Ascending aorta (tissue), 2 donors: ENCODE measurements around the gene KCNG4. TPM values are rescaled to one million over a fixed set of nuclear protein-coding genes. Genes with fewer than 3 reads are reported as not detected.

Source experiments
- DNase-seq, 2 donors: peaks; one replicate each; pipeline ENCODE4 v3.0.0-alpha.2; 2019; ENCODE audit warnings: low spot score in 2 of 2
- H3K27ac ChIP-seq, 2 donors: fragments of 200-600 bp; sonication (generic); one replicate each; pipeline ENCODE4 v1.5.1; 2016 to 2017; ENCODE audit warnings: mild to moderate bottlenecking in 1 of 2
- H3K27me3 ChIP-seq: fragments of 200-600 bp; sonication (generic); one replicate; pipeline ENCODE4 v1.5.1; 2017
- H3K36me3 ChIP-seq, 2 donors: fragments of 200-600 bp; sonication (generic); one replicate each; pipeline ENCODE4 v1.5.1; 2016
- H3K4me1 ChIP-seq, 2 donors: fragments of 200-600 bp; sonication (generic); one replicate each; pipeline ENCODE4 v1.5.1; 2016 to 2017; ENCODE audit warnings: mild to moderate bottlenecking in 1 of 2
- H3K4me3 ChIP-seq, 2 donors: fragments of 200-600 bp; sonication (generic); one replicate each; pipeline ENCODE4 v1.5.1; 2016 to 2017; ENCODE audit warnings: mild to moderate bottlenecking in 1 of 2
- H3K9me3 ChIP-seq, 2 donors: fragments of 200-600 bp; sonication (generic); one replicate each; pipeline ENCODE4 v1.5.1; 2016
- intact Hi-C: fragments of 100-400 bp; cut with DNase I; formaldehyde crosslinking; loops from one replicate; pipeline ENCODE4 v1.15.1; 2023
- total RNA-seq: library from RNA; depleted of rRNA; stranded (reverse); fragments of >200 nt; gene quantifications from one replicate; pipeline ENCODE4 v1.1.0, GENCODE V29; 2016
- TF ChIP-seq, protein P1 (sequence below), 3 experiments: fragments of 200-600 bp in 2 of 3; fragments of 450-650 bp in 1 of 3; sonication (generic) in 2 of 3; IDR thresholded peaks; one replicate each; pipeline ENCODE4 v1.5.1; 2016 to 2019; ENCODE audit warnings: antibody characterized with exemption in 3 of 3, mild to moderate bottlenecking in 1 of 3, moderate library complexity in 1 of 3

KCNG4 gene
- total RNA-seq, 1 donor from 2014 or later: not detected

DNA sequence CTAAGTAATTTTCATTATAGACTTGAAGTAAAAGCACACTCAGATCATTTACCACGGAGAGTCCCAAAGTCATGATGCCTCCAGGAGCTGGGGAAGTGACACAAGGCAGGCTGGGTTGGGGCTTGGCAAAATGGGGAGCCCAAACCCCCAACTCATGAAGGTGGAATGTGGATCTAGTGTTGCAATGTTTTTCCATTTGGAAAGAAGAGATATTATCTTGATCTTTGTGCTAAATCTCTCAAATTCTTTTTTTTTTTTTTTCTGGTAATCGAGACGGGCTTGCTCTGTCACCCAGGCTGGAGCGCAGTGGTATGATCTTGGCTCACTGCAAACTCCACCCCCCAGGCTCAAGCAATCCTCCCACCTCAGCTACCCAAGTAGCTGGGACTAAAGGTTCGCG is 7.5 kb upstream of the KCNG4 start:
- Histone ChIP-seq H3K9me3 (no peaks in the 10 kb centered on the region), H3K27ac (no peak overlapping the region), H3K4me1 (no peaks in the 10 kb centered on the region), H3K36me3 (no peaks in the 10 kb centered on the region), H3K4me3 (no peak overlapping the region), H3K27me3 (no peaks in the 10 kb centered on the region)
- TF ChIP-seq, protein P1, sequence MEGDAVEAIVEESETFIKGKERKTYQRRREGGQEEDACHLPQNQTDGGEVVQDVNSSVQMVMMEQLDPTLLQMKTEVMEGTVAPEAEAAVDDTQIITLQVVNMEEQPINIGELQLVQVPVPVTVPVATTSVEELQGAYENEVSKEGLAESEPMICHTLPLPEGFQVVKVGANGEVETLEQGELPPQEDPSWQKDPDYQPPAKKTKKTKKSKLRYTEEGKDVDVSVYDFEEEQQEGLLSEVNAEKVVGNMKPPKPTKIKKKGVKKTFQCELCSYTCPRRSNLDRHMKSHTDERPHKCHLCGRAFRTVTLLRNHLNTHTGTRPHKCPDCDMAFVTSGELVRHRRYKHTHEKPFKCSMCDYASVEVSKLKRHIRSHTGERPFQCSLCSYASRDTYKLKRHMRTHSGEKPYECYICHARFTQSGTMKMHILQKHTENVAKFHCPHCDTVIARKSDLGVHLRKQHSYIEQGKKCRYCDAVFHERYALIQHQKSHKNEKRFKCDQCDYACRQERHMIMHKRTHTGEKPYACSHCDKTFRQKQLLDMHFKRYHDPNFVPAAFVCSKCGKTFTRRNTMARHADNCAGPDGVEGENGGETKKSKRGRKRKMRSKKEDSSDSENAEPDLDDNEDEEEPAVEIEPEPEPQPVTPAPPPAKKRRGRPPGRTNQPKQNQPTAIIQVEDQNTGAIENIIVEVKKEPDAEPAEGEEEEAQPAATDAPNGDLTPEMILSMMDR (IDR thresholded peaks at IDR 0.05): no peak
- no peak for DNase-seq
- intact Hi-C loops: no loop called here

DNA sequence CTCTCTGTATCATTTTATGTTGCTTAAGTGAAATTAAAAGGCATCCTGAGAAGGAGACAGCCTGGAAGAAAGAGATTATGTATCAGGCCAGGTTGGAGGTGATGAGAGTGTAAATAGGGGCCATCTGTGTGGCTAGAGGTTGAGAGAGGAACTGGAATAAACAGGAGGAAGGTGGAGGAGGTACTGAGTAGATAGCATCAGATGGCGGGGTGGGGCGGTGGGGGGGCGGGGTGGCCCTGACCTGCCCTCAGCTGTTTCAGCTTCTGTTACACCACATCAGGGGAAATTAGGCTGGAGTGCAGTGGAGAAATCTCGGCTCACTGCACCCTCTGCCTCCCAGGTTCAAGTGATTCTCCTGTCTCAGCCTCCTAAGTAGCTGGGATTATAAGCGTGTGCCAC is 6.9 kb upstream of the KCNG4 start:
- H3K9me3 ChIP-seq: no peaks in the 10 kb centered on the region
- H3K27me3 ChIP-seq: no peaks in the 10 kb centered on the region
- intact Hi-C loops: no loop called here
- H3K36me3 ChIP-seq: no peaks in the 10 kb centered on the region
- no peaks in the 10 kb centered on the region for H3K4me1 ChIP-seq
- no peak overlapping the region for H3K4me3 ChIP-seq
- TF ChIP-seq, protein P1 (IDR thresholded peaks at IDR 0.05): no peak
- DNase-seq: no peak
- no peak overlapping the region for H3K27ac ChIP-seq

DNA sequence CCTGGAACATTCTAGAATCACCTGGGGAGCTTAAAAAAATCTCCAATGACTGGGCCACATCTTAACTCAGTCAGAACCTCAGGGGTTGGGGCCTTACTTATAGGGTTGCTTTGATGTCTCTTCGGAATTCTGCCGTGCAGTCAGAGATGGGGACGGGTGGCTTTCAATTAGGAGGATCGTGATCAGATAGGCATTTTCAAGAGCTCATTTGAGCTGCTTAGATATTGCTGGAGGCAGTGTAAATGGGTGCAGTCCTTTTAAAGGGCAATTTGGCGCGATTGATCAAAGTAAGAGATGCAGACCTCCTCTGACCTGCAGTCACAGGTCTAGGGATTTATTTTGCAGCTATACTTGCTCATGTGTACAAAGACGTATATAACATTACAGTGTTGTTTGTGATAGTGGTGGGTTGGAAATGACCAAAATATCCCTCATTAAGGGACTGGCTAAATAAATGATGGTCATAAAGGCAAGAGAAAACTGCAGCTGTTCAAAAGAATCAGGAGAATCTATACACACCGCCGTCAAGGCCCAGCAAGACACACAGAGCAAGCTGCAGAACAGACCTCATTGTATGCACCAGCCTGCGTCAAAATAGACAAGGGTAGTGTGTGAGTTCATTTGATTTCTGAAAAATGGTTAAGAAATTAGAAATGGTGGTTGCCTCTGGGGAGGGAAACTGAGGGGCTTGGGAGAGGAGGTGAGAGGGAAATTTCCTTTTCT is 6.3 kb upstream of the KCNG4 start:
- no peak overlapping the region for H3K4me3 ChIP-seq
- intact Hi-C loops: no loop called here
- no peaks in the 10 kb centered on the region for H3K36me3 ChIP-seq
- H3K4me1 ChIP-seq: no peaks in the 10 kb centered on the region
- no peaks in the 10 kb centered on the region for H3K9me3 ChIP-seq
- H3K27ac ChIP-seq: no peak overlapping the region
- TF ChIP-seq, protein P1 (IDR thresholded peaks at IDR 0.05): no peak
- DNase-seq: no peak
- no peaks in the 10 kb centered on the region for H3K27me3 ChIP-seq

DNA sequence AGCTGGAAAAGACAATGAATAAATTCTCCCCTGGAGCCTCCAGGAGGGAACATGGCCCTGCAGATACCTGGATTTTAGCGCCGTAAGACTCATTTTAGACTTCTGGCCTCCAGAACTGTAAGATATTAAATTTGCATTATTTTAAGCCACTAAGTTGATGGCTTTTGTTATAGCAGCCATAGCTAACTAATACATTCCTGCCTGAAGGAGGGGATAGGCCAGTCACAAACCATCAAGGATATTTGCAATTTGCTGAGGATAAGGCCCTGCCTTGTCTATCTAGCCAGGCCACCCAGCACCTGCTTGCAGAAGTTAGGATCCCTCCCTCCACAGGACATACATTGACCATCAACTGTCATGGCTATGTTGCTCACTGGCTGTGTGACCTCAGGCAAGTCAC is 4.9 kb upstream of the KCNG4 start:
- H3K36me3 ChIP-seq: no peaks in the 10 kb centered on the region
- intact Hi-C loops: no loop called here
- TF ChIP-seq, protein P1 (IDR thresholded peaks at IDR 0.05): no peak
- DNase-seq: no peak
- H3K27me3 ChIP-seq: no peaks in the 10 kb centered on the region
- no peak overlapping the region for H3K27ac ChIP-seq
- no peaks in the 10 kb centered on the region for H3K4me1 ChIP-seq
- no peak overlapping the region for H3K4me3 ChIP-seq
- H3K9me3 ChIP-seq: no peaks in the 10 kb centered on the region

DNA sequence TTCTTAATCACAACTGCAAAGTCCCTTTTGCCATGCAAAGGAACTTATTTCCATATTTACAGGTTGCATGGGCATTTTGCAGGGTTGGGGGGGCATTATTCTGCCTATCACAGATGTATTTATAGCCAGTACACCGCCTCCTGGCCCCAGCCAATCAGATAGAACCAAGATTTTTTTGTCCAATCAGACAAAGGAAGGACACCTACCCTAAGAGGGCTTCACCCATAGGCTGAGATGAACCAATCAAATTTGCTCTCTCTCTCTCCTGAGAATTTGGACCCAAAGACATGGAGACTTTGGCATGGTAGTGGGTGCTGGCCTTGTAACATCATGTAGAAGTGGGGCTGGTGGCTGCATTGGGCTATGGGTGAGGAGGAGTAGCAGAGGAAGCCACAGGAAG is 3.9 kb upstream of the KCNG4 start:
- Histone ChIP-seq H3K4me3 (no peak overlapping the region), H3K27me3 (no peaks in the 10 kb centered on the region), H3K27ac (no peak overlapping the region), H3K36me3 (no peaks in the 10 kb centered on the region), H3K9me3 (no peaks in the 10 kb centered on the region), H3K4me1 (no peaks in the 10 kb centered on the region)
- no peak for DNase-seq
- intact Hi-C loops: no loop called here
- TF ChIP-seq, protein P1 (IDR thresholded peaks at IDR 0.05): no peak

DNA sequence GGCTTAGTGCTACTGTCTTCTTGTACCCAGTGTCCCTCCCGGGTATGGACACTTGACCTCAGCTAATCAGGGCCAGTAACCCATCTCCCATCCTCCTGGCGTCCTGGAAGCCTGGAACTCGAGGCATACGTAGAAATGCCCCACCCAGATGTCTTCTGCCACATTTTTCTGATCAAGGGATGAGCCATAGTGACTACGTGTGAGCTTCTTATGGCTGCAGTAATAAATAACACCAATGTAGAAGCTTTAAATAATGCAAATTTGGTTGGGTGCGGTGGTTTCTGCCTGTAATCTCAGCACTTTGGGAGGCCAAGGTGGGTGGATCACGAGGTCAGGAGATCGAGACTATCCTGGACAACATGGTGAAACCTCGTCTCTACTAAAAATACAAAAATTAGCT is 3.0 kb upstream of the KCNG4 start:
- H3K27ac ChIP-seq: no peak overlapping the region
- intact Hi-C loops: no loop called here
- TF ChIP-seq, protein P1 (IDR thresholded peaks at IDR 0.05): no peak
- no peak overlapping the region for H3K4me3 ChIP-seq
- H3K4me1 ChIP-seq: no peaks in the 10 kb centered on the region
- no peaks in the 10 kb centered on the region for H3K27me3 ChIP-seq
- no peak for DNase-seq
- no peaks in the 10 kb centered on the region for H3K9me3 ChIP-seq
- no peaks in the 10 kb centered on the region for H3K36me3 ChIP-seq
